Stomach (tissue), 9 donors: Measurements from ENCODE around the gene TLK1. TPM values are rescaled to one million over a fixed set of nuclear protein-coding genes. Genes with fewer than 3 reads are reported as not detected.

Source experiments
- DNase-seq, 2 donors: peaks; one replicate each; pipeline versions ENCODE4 v3.0.0 to v3.0.0-alpha.2; 2013 to 2019
- H3K27ac ChIP-seq, 5 donors: fragments of 200-600 bp in 4 of 5; sonication (generic) in 4 of 5; one replicate each; pipeline ENCODE4 v1.5.1; 2013 to 2019; ENCODE audit warnings: mild to moderate bottlenecking in 1 of 5, moderate library complexity in 1 of 5
- H3K27me3 ChIP-seq, 3 donors: fragments of 200-600 bp; sonication (generic); one replicate each; pipeline ENCODE4 v1.5.1; 2017 to 2019; ENCODE audit warnings: mixed run types in 1 of 3
- H3K36me3 ChIP-seq, 4 donors: fragments of 200-600 bp; sonication (generic); 1 replicate in 3 of 4; 2 replicates in 1 of 4; pipeline ENCODE4 v1.5.1; 2016 to 2019
- H3K4me1 ChIP-seq, 4 donors: fragments of 200-600 bp; sonication (generic); one replicate each; pipeline ENCODE4 v1.5.1; 2016 to 2019
- H3K4me3 ChIP-seq, 4 donors: fragments of 200-600 bp; sonication (generic) in 3 of 4; one replicate each; pipeline ENCODE4 v1.5.1; 2016 to 2019; ENCODE audit warnings: mild to moderate bottlenecking in 1 of 4
- H3K9me3 ChIP-seq, 4 donors: fragments of 200-600 bp; sonication (generic); one replicate each; pipeline ENCODE4 v1.5.1; 2016 to 2019
- CTCF ChIP-seq, 7 experiments: fragments of 450-650 bp in 4 of 7; fragments of 200-600 bp in 3 of 7; sonication (generic) in 3 of 7; IDR thresholded peaks; one replicate each; pipeline ENCODE4 v1.5.1; 2016 to 2019; ENCODE audit warnings: antibody characterized with exemption in 7 of 7, control low read depth in 2 of 7, mild to moderate bottlenecking in 1 of 7
- EP300 ChIP-seq: sonication (generic); formaldehyde crosslinking; IDR thresholded peaks from one replicate; pipeline ENCODE4 v1.6.1; 2017; ENCODE audit warnings: antibody characterized with exemption
- POLR2A ChIP-seq, 4 donors: fragments of 450-650 bp; IDR thresholded peaks; one replicate each; pipeline ENCODE4 v1.6.1; 2016; ENCODE audit warnings: antibody characterized with exemption in 4 of 4, control low read depth in 2 of 4, mild to moderate bottlenecking in 1 of 4, moderate library complexity in 1 of 4
- POLR2AphosphoS5 ChIP-seq, 3 donors: sonication (generic); formaldehyde crosslinking; IDR thresholded peaks; one replicate each; pipeline ENCODE4 v1.6.1; 2016; ENCODE audit warnings: antibody characterized with exemption in 3 of 3
- WGBS, 5 donors: extraction: QIAGEN DNeasy Blood & Tissue Kit in 3 of 5; methylation state at CpG; one replicate each; pipeline versions ENCODE4 v1.1.5 to v1.1.7; 2013 to 2018; 5-methylcytosine and 5-hydroxymethylcytosine counted together
- intact Hi-C: fragments of 100-400 bp; cut with DNase I; formaldehyde crosslinking; loops from one replicate; pipeline ENCODE4 v1.15.1; 2023; ENCODE audit warnings: low total_unique reads
- polyA plus RNA-seq, 3 donors: library from polyadenylated mRNA; stranded (reverse); fragments of 200-250 nt; gene quantifications; one replicate each; pipeline ENCODE4 v1.2.3, GENCODE V29; 2013
- total RNA-seq, 5 donors: library from RNA; depleted of rRNA; stranded (reverse); fragments of >200 nt; gene quantifications; one replicate each; pipeline versions ENCODE4 v1.1.0 to v1.2.3, GENCODE V29; 2014 to 2016
- donor health status: healthy with polysubstance abuse.
- donor health status: Bipolar disorder and iron deficiency.
- donor health status: healthy.

Gene TLK1
- total and polyA plus RNA-seq, 8 donors: 10.1 to 135 (median 14.4) TPM

- H3K27ac ChIP-seq: no peak overlapping the region
- H3K9me3 ChIP-seq: no peaks in the 10 kb centered on the region
- H3K4me1 ChIP-seq: peaks cover 0 to 47% (median 16%) of the 10 kb centered on the region in 4 donors
- WGBS, 5 donors: 93 to 98% (median 94%) methylated on average over 6 of the region's 6 CpGs
- DNase-seq: no peak
- intact Hi-C loops: no loop called here
- H3K27me3 ChIP-seq: no peaks in the 10 kb centered on the region
- TF ChIP-seq POLR2AphosphoS5 (IDR thresholded peaks at IDR 0.05): no peak
- no peak for TF ChIP-seq EP300
- no peak for TF ChIP-seq POLR2A (IDR thresholded peaks at IDR 0.05)
- no peak for TF ChIP-seq CTCF (IDR thresholded peaks at IDR 0.05)
- H3K36me3 ChIP-seq: peaks cover 0 to 7% (median 3%) of the 10 kb centered on the region in 4 donors
- no peak overlapping the region for H3K4me3 ChIP-seq
Measured at GRCh38 chr2:171089489-171089888, 71.2 kb downstream of the TLK1 start.

- no peak overlapping the region for H3K27ac ChIP-seq
- no peak overlapping the region for H3K4me3 ChIP-seq
- TF ChIP-seq POLR2AphosphoS5 (IDR thresholded peaks at IDR 0.05): no peak
- TF ChIP-seq POLR2A (IDR thresholded peaks at IDR 0.05): no peak
- TF ChIP-seq EP300: no peak
- peaks cover 0 to 7% (median 3%) of the 10 kb centered on the region in 4 donors for H3K36me3 ChIP-seq
- H3K9me3 ChIP-seq: no peaks in the 10 kb centered on the region
- no peak for DNase-seq
- H3K27me3 ChIP-seq: no peaks in the 10 kb centered on the region
- intact Hi-C loops: no loop called here
- WGBS, 5 donors: 89 to 96% (median 92%) methylated on average over 5 of the region's 5 CpGs
- H3K4me1 ChIP-seq: peaks cover 0 to 59% (median 22%) of the 10 kb centered on the region in 4 donors
Measured at GRCh38 chr2:171088057-171088834, 72.4 kb downstream of the TLK1 start.

DNA sequence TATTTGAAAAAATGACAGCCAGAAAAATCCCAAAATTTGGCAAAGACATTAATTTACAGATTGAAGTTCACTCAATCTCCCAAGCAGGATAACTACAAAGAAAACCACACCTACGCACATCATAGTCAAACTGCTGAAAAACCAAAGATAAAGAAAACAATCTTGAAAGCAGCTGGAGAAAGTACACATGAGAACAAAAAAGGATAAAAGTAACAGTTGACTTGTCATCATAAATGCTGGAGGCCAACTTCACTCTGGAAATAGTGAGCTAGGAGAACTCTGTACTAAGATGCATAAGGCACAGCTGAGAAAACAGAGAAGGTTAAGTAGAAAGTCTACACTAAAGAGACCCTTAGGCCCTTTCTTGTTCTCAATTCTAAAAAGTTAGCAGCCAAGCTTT lies 73.1 kb downstream of the TLK1 start:
- no peak for TF ChIP-seq POLR2A (IDR thresholded peaks at IDR 0.05)
- no peak for TF ChIP-seq POLR2AphosphoS5 (IDR thresholded peaks at IDR 0.05)
- no peak for TF ChIP-seq CTCF (IDR thresholded peaks at IDR 0.05)
- no peak for TF ChIP-seq EP300
- 75 to 89% (median 80%) methylated on average over 1 of the region's 1 CpG for WGBS, 5 donors
- Histone ChIP-seq H3K27me3 (no peaks in the 10 kb centered on the region), H3K4me3 (no peak overlapping the region), H3K9me3 (no peaks in the 10 kb centered on the region), H3K36me3 (peaks cover 0 to 7% (median 3%) of the 10 kb centered on the region in 4 donors), H3K27ac (no peak overlapping the region), H3K4me1 (peaks cover 0 to 58% (median 21%) of the 10 kb centered on the region in 4 donors)
- intact Hi-C loops: no loop called here
- DNase-seq: no peak

GRCh38 chr2:171086352-171087290 lies 74.1 kb downstream of the TLK1 start:
- no peak overlapping the region for H3K27ac ChIP-seq
- intact Hi-C loops: no loop called here

More at GRCh38 chr2:171086352-171087290, 74.1 kb downstream of the TLK1 start:
- Histone ChIP-seq H3K27me3 (no peaks in the 10 kb centered on the region), H3K4me1 (peaks cover 0 to 50% (median 20%) of the 10 kb centered on the region in 4 donors), H3K9me3 (no peaks in the 10 kb centered on the region), H3K36me3 (peaks cover 0 to 4% (median 1%) of the 10 kb centered on the region in 4 donors), H3K4me3 (no peak overlapping the region)
- WGBS, 5 donors: 56 to 63% (median 60%) methylated on average over 13 of the region's 13 CpGs
- TF ChIP-seq POLR2A (IDR thresholded peaks at IDR 0.05) (no peak), CTCF (IDR thresholded peaks at IDR 0.05) (peak in 4 of 7 experiments; percentile 6 to 41 (median 34)), POLR2AphosphoS5 (IDR thresholded peaks at IDR 0.05) (peak in 1 of 3 donors; percentile 34), EP300 (no peak)
- peak; percentile 34 to 76 for DNase-seq
